Liver (tissue), 9 donors: Measurements from ENCODE around the gene IPO9. TPM values are rescaled to one million over a fixed set of nuclear protein-coding genes. Genes with fewer than 3 reads are reported as not detected.
A peak's percentile ranks its signal among the peaks of the same experiment; 100 is the strongest.

Experiments
- DNase-seq: peaks from one replicate; pipeline ENCODE4 v3.0.0-alpha.2; 2017; ENCODE audit warnings: low spot score
- H3K27ac ChIP-seq, 2 donors: one replicate each; pipeline ENCODE4 v1.7.0; 2013; ENCODE audit warnings: inconsistent platforms in 2 of 2, low read length in 2 of 2, control low read depth in 1 of 2, low read depth in 1 of 2, mild to moderate bottlenecking in 1 of 2
- H3K27me3 ChIP-seq, 4 donors: one replicate each; pipeline versions ENCODE4 v1.6.1 to v1.7.0; 2013; ENCODE audit warnings: low read length in 3 of 4, inconsistent platforms in 1 of 4, mild to moderate bottlenecking in 1 of 4, moderate library complexity in 1 of 4; ENCODE audit not compliant: control insufficient read depth in 4 of 4, insufficient read depth in 4 of 4
- H3K36me3 ChIP-seq, 4 donors: one replicate each; pipeline versions ENCODE4 v1.6.1 to v1.7.0; 2013; ENCODE audit warnings: low read length in 3 of 4, mild to moderate bottlenecking in 3 of 4, low read depth in 1 of 4, moderate library complexity in 1 of 4; ENCODE audit not compliant: control insufficient read depth in 4 of 4, insufficient read depth in 3 of 4
- H3K4me1 ChIP-seq, 4 donors: one replicate each; pipeline versions ENCODE4 v1.6.1 to v1.7.0; 2013; ENCODE audit warnings: low read length in 3 of 4, mild to moderate bottlenecking in 3 of 4, moderate library complexity in 1 of 4; ENCODE audit not compliant: control insufficient read depth in 4 of 4, insufficient read depth in 4 of 4
- H3K4me3 ChIP-seq, 3 donors: one replicate each; pipeline versions ENCODE4 v1.6.1 to v1.7.0; 2013; ENCODE audit warnings: low read length in 3 of 3, control low read depth in 1 of 3, low read depth in 1 of 3, mild to moderate bottlenecking in 1 of 3
- H3K9ac ChIP-seq, 2 donors: one replicate each; pipeline ENCODE4 v1.7.0; 2013; ENCODE audit warnings: low read length in 2 of 2, mild to moderate bottlenecking in 2 of 2, moderate library complexity in 2 of 2, control low read depth in 1 of 2, low read depth in 1 of 2
- H3K9me3 ChIP-seq, 4 donors: one replicate each; pipeline versions ENCODE4 v1.6.1 to v1.7.0; 2013; ENCODE audit warnings: low read length in 3 of 4; ENCODE audit not compliant: control insufficient read depth in 4 of 4
- ATF3 ChIP-seq: IDR thresholded peaks from 2 replicates; pipeline ENCODE4 v1.6.1; 2016; ENCODE audit warnings: antibody characterized with exemption
- CTCF ChIP-seq: fragments of 150-350 bp; IDR thresholded peaks from 2 replicates; pipeline ENCODE4 v1.5.1; 2017; ENCODE audit warnings: improper control_type of control experiment, low read depth, low read length; ENCODE audit not compliant: missing input control
- EGR1 ChIP-seq, 2 donors: IDR thresholded peaks; 2 replicates each; pipeline ENCODE4 v1.6.1; 2016 to 2018; ENCODE audit warnings: antibody characterized with exemption in 2 of 2, low read depth in 2 of 2
- FOXA1 ChIP-seq: IDR thresholded peaks from 2 replicates; pipeline ENCODE4 v1.6.1; 2016; ENCODE audit warnings: antibody characterized with exemption
- FOXA2 ChIP-seq: IDR thresholded peaks from 2 replicates; pipeline ENCODE4 v1.6.1; 2016; ENCODE audit warnings: antibody characterized with exemption
- GABPA ChIP-seq, 2 donors: IDR thresholded peaks in 1 of 2; conservative IDR thresholded peaks in 1 of 2; 2 replicates each; pipeline ENCODE4 v1.6.1; 2016; ENCODE audit warnings: antibody characterized with exemption in 2 of 2, mild to moderate bottlenecking in 1 of 2, moderate library complexity in 1 of 2
- HNF4A ChIP-seq, 2 donors: conservative IDR thresholded peaks; 2 replicates each; pipeline ENCODE4 v1.6.1; 2016; ENCODE audit warnings: antibody characterized with exemption in 2 of 2, mild to moderate bottlenecking in 2 of 2
- HNF4G ChIP-seq: IDR thresholded peaks from 2 replicates; pipeline ENCODE4 v1.6.1; 2016; ENCODE audit warnings: antibody characterized with exemption
- JUND ChIP-seq, 2 donors: IDR thresholded peaks; 2 replicates each; pipeline ENCODE4 v1.6.1; 2016; ENCODE audit warnings: antibody characterized with exemption in 2 of 2
- NR2F2 ChIP-seq: IDR thresholded peaks from 2 replicates; pipeline ENCODE4 v1.6.1; 2016; ENCODE audit warnings: antibody characterized with exemption
- RAD21 ChIP-seq, 2 donors: IDR thresholded peaks; 2 replicates each; pipeline ENCODE4 v1.6.1; 2016; ENCODE audit warnings: antibody characterized with exemption in 2 of 2, mild to moderate bottlenecking in 2 of 2
- RXRA ChIP-seq, 2 donors: IDR thresholded peaks; 2 replicates each; pipeline ENCODE4 v1.6.1; 2017 to 2018; ENCODE audit warnings: antibody characterized with exemption in 2 of 2, mild to moderate bottlenecking in 1 of 2
- SP1 ChIP-seq: IDR thresholded peaks from 2 replicates; pipeline ENCODE4 v1.6.1; 2018; ENCODE audit warnings: antibody characterized with exemption, mild to moderate bottlenecking
- TAF1 ChIP-seq: conservative IDR thresholded peaks from 2 replicates; pipeline ENCODE4 v1.6.1; 2016; ENCODE audit warnings: antibody characterized with exemption, mild to moderate bottlenecking
- ZBTB33 ChIP-seq: IDR thresholded peaks from 2 replicates; pipeline ENCODE4 v1.6.1; 2016; ENCODE audit warnings: antibody characterized with exemption
- WGBS: extraction: QIAGEN DNeasy Blood & Tissue Kit; methylation state at CpG from one replicate; pipeline ENCODE4 v1.1.7; 2013; 5-methylcytosine and 5-hydroxymethylcytosine counted together
- polyA plus RNA-seq, 2 donors: library from polyadenylated mRNA; stranded (reverse) in 1 of 2; unstranded in 1 of 2; fragments of 200-250 nt in 1 of 2; fragments of >200 nt in 1 of 2; fragmentation: Nextera tagmentation in 1 of 2; extraction: Ambion mirVana in 1 of 2; gene quantifications; one replicate each; pipeline versions ENCODE4 v1.2.1 to v1.2.3, GENCODE V29; 2013 to 2015
- total RNA-seq, 2 donors: library from RNA; depleted of rRNA; stranded (reverse); fragments of >200 nt; gene quantifications; one replicate each; pipeline ENCODE4 v1.2.3, GENCODE V29; 2014
- donor health status: healthy.
- donor health status: healthy.
- donor health status: healthy.
- donor health status: healthy.
- donor health status: healthy.

IPO9 gene
- total and polyA plus RNA-seq, 4 donors: 6.6 to 22.1 (median 13.6) TPM

DNA sequence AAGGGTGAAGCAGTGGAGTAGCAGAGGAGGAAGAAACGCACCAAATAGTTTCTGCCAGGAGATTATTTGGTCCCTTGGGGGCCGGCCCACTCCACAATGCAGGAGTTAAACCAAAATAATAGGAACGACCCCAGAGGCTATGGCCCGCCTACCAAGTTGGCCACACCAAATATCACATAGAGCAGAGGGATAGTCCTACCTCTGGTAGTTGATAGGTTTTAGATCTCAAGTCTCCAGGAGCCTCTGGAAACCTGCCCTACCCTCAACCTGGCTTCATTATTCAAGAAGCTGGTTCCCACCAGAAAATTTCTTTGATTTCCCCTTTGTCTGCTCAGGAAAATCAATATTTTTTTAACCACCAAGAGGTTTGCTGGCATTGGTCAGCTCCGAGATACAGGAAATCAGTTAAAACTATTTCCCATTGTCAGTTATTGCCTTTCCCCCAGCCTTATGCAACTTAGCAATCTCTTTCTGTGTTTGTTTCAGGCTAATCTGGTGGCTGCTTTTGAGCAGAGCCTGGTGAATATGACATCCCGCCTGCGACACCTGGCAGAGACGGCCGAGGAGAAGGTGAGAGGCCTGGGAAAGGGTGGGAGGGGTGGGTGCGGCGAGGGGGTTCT lies 35.5 kb upstream of the IPO9 start:
- peaks cover 0 to 7% (median 0%) of the 10 kb centered on the region in 4 donors for H3K4me1 ChIP-seq
- H3K4me3 ChIP-seq: no peak overlapping the region
- H3K27ac ChIP-seq: no peak overlapping the region
- H3K36me3 ChIP-seq: no peaks in the 10 kb centered on the region
- WGBS: 67% methylated on average over 11 of the region's 11 CpGs
- H3K9me3 ChIP-seq: no peaks in the 10 kb centered on the region
- DNase-seq: no peak
- no peak overlapping the region for H3K9ac ChIP-seq
- TF ChIP-seq FOXA2 (no peak), RAD21 (IDR thresholded peaks at IDR 0.05) (peak in 1 of 2 donors; percentile 10)
- no peaks in the 10 kb centered on the region for H3K27me3 ChIP-seq

GRCh38 chr1:201795066-201795465 lies 33.9 kb upstream of the IPO9 start:
- 72% methylated on average over 3 of the region's 3 CpGs for WGBS
- no peaks in the 10 kb centered on the region for H3K27me3 ChIP-seq
- no peaks in the 10 kb centered on the region for H3K9me3 ChIP-seq
- H3K36me3 ChIP-seq: no peaks in the 10 kb centered on the region
- no peak overlapping the region for H3K4me3 ChIP-seq
- no peak for DNase-seq
- TF ChIP-seq NR2F2 (no peak), RAD21 (IDR thresholded peaks at IDR 0.05) (peak; percentile 43 to 44), ZBTB33 (no peak), FOXA2 (no peak), EGR1 (IDR thresholded peaks at IDR 0.05; ENCODE audit: low read depth in 2 of 2) (no peak), HNF4G (no peak), SP1 (no peak), HNF4A (conservative IDR thresholded peaks at IDR 0.05) (no peak)
- H3K4me1 ChIP-seq: peaks cover 0 to 7% (median 0%) of the 10 kb centered on the region in 4 donors
- no peak overlapping the region for H3K27ac ChIP-seq
- no peak overlapping the region for H3K9ac ChIP-seq

DNA sequence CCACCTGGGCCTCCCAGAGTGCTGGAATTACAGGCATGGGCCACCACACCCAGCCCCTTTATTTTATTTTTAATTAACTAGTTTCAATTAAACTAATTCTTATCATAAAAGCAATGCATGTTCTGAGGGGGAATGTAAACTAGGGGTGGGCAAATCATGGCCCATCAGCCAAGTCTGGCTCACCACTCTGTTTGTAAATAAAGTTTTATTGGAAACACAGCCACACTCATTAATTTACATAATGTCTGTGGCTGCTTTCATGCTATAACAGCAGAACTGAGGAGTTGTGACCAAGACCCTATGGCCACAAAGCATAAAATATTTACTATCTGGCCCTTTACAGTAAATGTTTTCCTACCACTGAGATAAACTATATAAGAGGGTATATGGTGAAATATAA lies 28.7 kb upstream of the IPO9 start:
- Histone ChIP-seq H3K27ac (no peak overlapping the region), H3K9ac (no peak overlapping the region), H3K27me3 (no peaks in the 10 kb centered on the region), H3K36me3 (no peaks in the 10 kb centered on the region), H3K9me3 (no peaks in the 10 kb centered on the region), H3K4me1 (no peaks in the 10 kb centered on the region), H3K4me3 (no peak overlapping the region)
- no peak for TF ChIP-seq GABPA (IDR thresholded peaks at IDR 0.05 in 1 of 2, conservative IDR thresholded peaks at IDR 0.05 in 1 of 2)
- no peak for DNase-seq

GRCh38 chr1:201806801-201807200 lies 22.2 kb upstream of the IPO9 start:
- H3K27ac ChIP-seq: no peak overlapping the region
- H3K4me1 ChIP-seq: no peaks in the 10 kb centered on the region
- no peak overlapping the region for H3K9ac ChIP-seq
- no peak for DNase-seq
- H3K9me3 ChIP-seq: no peaks in the 10 kb centered on the region
- no peaks in the 10 kb centered on the region for H3K27me3 ChIP-seq
- H3K4me3 ChIP-seq: no peak overlapping the region
- TF ChIP-seq RAD21 (IDR thresholded peaks at IDR 0.05) (no peak), ATF3 (no peak), EGR1 (IDR thresholded peaks at IDR 0.05; ENCODE audit: low read depth in 2 of 2) (no peak), HNF4A (conservative IDR thresholded peaks at IDR 0.05) (no peak), SP1 (no peak), RXRA (IDR thresholded peaks at IDR 0.05) (no peak), JUND (IDR thresholded peaks at IDR 0.05) (no peak), ZBTB33 (no peak), NR2F2 (no peak), FOXA2 (no peak), GABPA (IDR thresholded peaks at IDR 0.05 in 1 of 2, conservative IDR thresholded peaks at IDR 0.05 in 1 of 2) (no peak), TAF1 (no peak), CTCF (no peak), FOXA1 (no peak)
- 94% methylated on average over 4 of the region's 4 CpGs for WGBS
- peaks cover 0 to 11% (median under 1%) of the 10 kb centered on the region in 4 donors for H3K36me3 ChIP-seq
